HEK293 (cell line): Measurements from ENCODE around the gene VWCE.

Experiments used
- CTCF ChIA-PET: fragments of 350-600 bp; formaldehyde crosslinking; extraction: SDS; loops from one replicate; lab custom pipeline; 2021; ENCODE audit warnings: antibody characterized with exemption; lab: Yijun Ruan, JAX
- POLR2A ChIA-PET: fragments of 300-600 bp; formaldehyde crosslinking; extraction: SDS; loops from one replicate; lab custom pipeline; 2020; ENCODE audit warnings: antibody characterized with exemption, inconsistent platforms; lab: Yijun Ruan, JAX
- H3K27ac ChIP-seq: fragments of 200-500 bp; sonication (Bioruptor generic); 2 replicates; pipeline ENCODE4 v1.5.1; 2014; ENCODE audit warnings: low read depth, low read length, control low read depth, inconsistent platforms; ENCODE audit errors: extremely low read depth
- H3K36me3 ChIP-seq, 2 experiments: fragments of 200-500 bp in 1 of 2; sonication (Bioruptor generic) in 1 of 2; 1 replicate in 1 of 2; 2 replicates in 1 of 2; pipeline ENCODE4 v1.5.1; 2014 to 2017; ENCODE audit warnings: inconsistent platforms in 2 of 2, low read length in 2 of 2; ENCODE audit not compliant: control insufficient read depth in 2 of 2, insufficient read depth in 1 of 2
- H3K4me1 ChIP-seq: fragments of 200-500 bp; sonication (Bioruptor generic); 2 replicates; pipeline ENCODE4 v1.5.1; 2014; ENCODE audit warnings: mild to moderate bottlenecking, low read length, inconsistent platforms; ENCODE audit not compliant: control insufficient read depth, insufficient read depth
- H3K4me3 ChIP-seq: 2 replicates; pipeline ENCODE4 v1.5.1; 2011; ENCODE audit warnings: low read depth, mild to moderate bottlenecking, control low read depth, low read length, moderate library complexity
- H3K9me3 ChIP-seq: fragments of 200-500 bp; sonication (Bioruptor generic); 2 replicates; pipeline ENCODE4 v1.5.1; 2014; ENCODE audit warnings: low read depth, low read length, inconsistent platforms; ENCODE audit not compliant: control insufficient read depth, insufficient read depth
- AEBP2 ChIP-seq: fragments of 450-650 bp; formaldehyde crosslinking; IDR thresholded peaks from 2 replicates; pipeline ENCODE4 v1.5.1; 2016; ENCODE audit warnings: missing biosample characterization, missing genetic modification characterization, borderline replicate concordance
- BCL6B ChIP-seq: fragments of 450-650 bp; formaldehyde crosslinking; IDR thresholded peaks from 2 replicates; pipeline ENCODE4 v1.5.1; 2017; ENCODE audit warnings: missing biosample characterization, missing genetic modification characterization
- HIC1 ChIP-seq: fragments of 450-650 bp; formaldehyde crosslinking; IDR thresholded peaks from 2 replicates; pipeline ENCODE4 v1.5.1; 2016; ENCODE audit warnings: missing biosample characterization, missing genetic modification characterization
- KLF1 ChIP-seq: fragments of 450-650 bp; formaldehyde crosslinking; IDR thresholded peaks from 2 replicates; pipeline ENCODE4 v1.5.1; 2016; ENCODE audit warnings: missing biosample characterization, missing genetic modification characterization
- MZF1 ChIP-seq: fragments of 450-650 bp; formaldehyde crosslinking; IDR thresholded peaks from 2 replicates; pipeline ENCODE4 v1.5.1; 2017; ENCODE audit warnings: missing biosample characterization, missing genetic modification characterization, borderline replicate concordance
- SP7 ChIP-seq: fragments of 450-650 bp; formaldehyde crosslinking; IDR thresholded peaks from 2 replicates; pipeline ENCODE4 v1.5.1; 2016; ENCODE audit warnings: missing biosample characterization, missing genetic modification characterization
- ZBTB20 ChIP-seq: fragments of 450-650 bp; formaldehyde crosslinking; IDR thresholded peaks from 2 replicates; pipeline ENCODE4 v1.5.1; 2016; ENCODE audit warnings: missing biosample characterization, missing genetic modification characterization
- ZBTB48 ChIP-seq: fragments of 450-650 bp; formaldehyde crosslinking; IDR thresholded peaks from 2 replicates; pipeline ENCODE4 v1.5.1; 2016; ENCODE audit warnings: missing biosample characterization, missing genetic modification characterization
- ZFHX2 ChIP-seq: fragments of 450-650 bp; formaldehyde crosslinking; conservative IDR thresholded peaks from 2 replicates; pipeline ENCODE4 v1.5.1; 2016; ENCODE audit warnings: missing biosample characterization, missing genetic modification characterization
- ZFP69B ChIP-seq: fragments of 450-650 bp; formaldehyde crosslinking; IDR thresholded peaks from 2 replicates; pipeline ENCODE4 v1.5.1; 2016; ENCODE audit warnings: missing biosample characterization, missing genetic modification characterization
- ZNF169 ChIP-seq: fragments of 450-650 bp; formaldehyde crosslinking; IDR thresholded peaks from 2 replicates; pipeline ENCODE4 v1.5.1; 2016; ENCODE audit warnings: missing biosample characterization, missing genetic modification characterization
- ZNF174 ChIP-seq: fragments of 450-650 bp; formaldehyde crosslinking; IDR thresholded peaks from 2 replicates; pipeline ENCODE4 v1.5.0; 2017; ENCODE audit warnings: missing biosample characterization, mild to moderate bottlenecking, missing genetic modification characterization
- ZNF239 ChIP-seq: fragments of 450-650 bp; formaldehyde crosslinking; IDR thresholded peaks from 2 replicates; pipeline ENCODE4 v1.5.1; 2016; ENCODE audit warnings: missing biosample characterization, missing genetic modification characterization
- ZNF24 ChIP-seq: fragments of 450-650 bp; formaldehyde crosslinking; IDR thresholded peaks from 2 replicates; pipeline ENCODE4 v1.5.1; 2016; ENCODE audit warnings: missing biosample characterization, missing genetic modification characterization
- ZNF423 ChIP-seq: fragments of 450-650 bp; formaldehyde crosslinking; IDR thresholded peaks from 2 replicates; pipeline ENCODE4 v1.5.1; 2016; ENCODE audit warnings: missing biosample characterization, missing genetic modification characterization
- ZNF473 ChIP-seq: fragments of 450-650 bp; formaldehyde crosslinking; IDR thresholded peaks from 2 replicates; pipeline ENCODE4 v1.5.1; 2017; ENCODE audit warnings: missing biosample characterization, missing genetic modification characterization
- ZNF48 ChIP-seq: fragments of 450-650 bp; formaldehyde crosslinking; IDR thresholded peaks from 2 replicates; pipeline ENCODE4 v1.5.1; 2016; ENCODE audit warnings: missing biosample characterization, missing genetic modification characterization
- ZNF560 ChIP-seq: fragments of 450-650 bp; formaldehyde crosslinking; IDR thresholded peaks from 2 replicates; pipeline ENCODE4 v1.5.1; 2017; ENCODE audit warnings: missing biosample characterization, missing genetic modification characterization, borderline replicate concordance
- ZNF600 ChIP-seq: fragments of 450-650 bp; formaldehyde crosslinking; IDR thresholded peaks from 2 replicates; pipeline ENCODE4 v1.5.1; 2016; ENCODE audit warnings: missing biosample characterization, missing genetic modification characterization
- ZNF645 ChIP-seq: fragments of 450-650 bp; formaldehyde crosslinking; IDR thresholded peaks from 2 replicates; pipeline ENCODE4; 2016; ENCODE audit warnings: missing biosample characterization, missing genetic modification characterization

The VWCE gene

GRCh38 chr11:61303725-61304124 is 8.6 kb upstream of the VWCE start (continued):
- TF ChIP-seq ZNF423 (tag by site-specific recombination), result no peak
- TF ChIP-seq ZNF48 (tag by site-specific recombination), result no peak

GRCh38 chr11:61302550-61302949 is 7.4 kb upstream of the VWCE start:
- Histone ChIP-seq H3K9me3 (no peaks in the 10 kb centered on the region), H3K36me3 (peaks cover 15 to 98% of the 10 kb centered on the region in 2 experiments; a peak in 2 of 3 replicates), H3K27ac (no peak overlapping the region), H3K4me3 (no peak overlapping the region), H3K4me1 (no peaks in the 10 kb centered on the region; the same call in 1 of the 2 replicates)
- ChIA-PET POLR2A (no interaction called here), CTCF (interaction anchor here (1.2 kb wide), 1 partner anchor 34 kb away, joined by 4 read pairs; no protein-coding TSS in a partner anchor)
- TF ChIP-seq KLF1 (no peak), AEBP2 (tag by site-specific recombination) (no peak), ZBTB20 (tag by site-specific recombination) (no peak), ZNF174 (tag by site-specific recombination) (no peak), MZF1 (no peak), ZNF24 (tag by site-specific recombination) (no peak), ZNF645 (tag by site-specific recombination) (no peak), ZNF600 (no peak)

- POLR2A ChIA-PET, result interaction anchor here (2.1 kb wide), 1 partner anchor 63 kb away, joined by 5 read pairs; the partner anchor contains the start of genes CYB561A3 and TMEM138
- H3K4me3 ChIP-seq, result no peak overlapping the region
- H3K36me3 ChIP-seq, result peaks cover 5 to 70% of the 10 kb centered on the region in 2 experiments; a peak in 2 of 3 replicates
- CTCF ChIA-PET, result interaction anchor here (0.6 to 1.5 kb wide), 4 partner anchors 38 to 132 kb away, joined by 3 to 4 read pairs (median 3); no protein-coding TSS in a partner anchor
- H3K9me3 ChIP-seq, result no peaks in the 10 kb centered on the region
- no peak for TF ChIP-seq HIC1 (tag by site-specific recombination)
- no peak overlapping the region for H3K27ac ChIP-seq
- no peaks in the 10 kb centered on the region; the same call in 1 of the 2 replicates for H3K4me1 ChIP-seq
Measured at GRCh38 chr11:61298663-61299244, 3.6 kb upstream of the VWCE start.

GRCh38 chr11:61297746-61298145 is 2.6 kb upstream of the VWCE start:
- POLR2A ChIA-PET, result interaction anchor here (0.6 kb wide), 1 partner anchor 36 kb away, joined by 3 read pairs; no protein-coding TSS in a partner anchor
- Histone ChIP-seq H3K27ac (peak overlapping the region; percentile 25; the same call in 1 of the 2 replicates), H3K4me1 (no peaks in the 10 kb centered on the region; the same call in 1 of the 2 replicates)
- no peak for TF ChIP-seq ZNF239
- TF ChIP-seq ZNF473, result no peak
- TF ChIP-seq HIC1 (tag by site-specific recombination), result no peak
- TF ChIP-seq BCL6B, result no peak
- TF ChIP-seq ZNF169, result no peak
- TF ChIP-seq ZFHX2, result peak; percentile 82
- peak; percentile 86 for TF ChIP-seq ZBTB48
- TF ChIP-seq SP7 (tag by site-specific recombination), result no peak; the same call in 1 of the 2 replicates
- no peak for TF ChIP-seq ZNF560 (tag by site-specific recombination)
- no peak for TF ChIP-seq ZFP69B (tag by site-specific recombination)

More at GRCh38 chr11:61297746-61298145, 2.6 kb upstream of the VWCE start:
- H3K9me3 ChIP-seq, result no peaks in the 10 kb centered on the region
- H3K36me3 ChIP-seq, result peaks cover 5 to 60% of the 10 kb centered on the region in 2 experiments; a peak in 2 of 3 replicates
- no peak overlapping the region for H3K4me3 ChIP-seq
- CTCF ChIA-PET, result interaction anchor here (0.7 to 1.5 kb wide), 3 partner anchors 9 to 39 kb away, joined by 3 read pairs; no protein-coding TSS in a partner anchor
